Activated naive CD8-positive, alpha-beta T cell treated with anti-CD3 and anti-CD28 coated beads, Interleukin-2, amount 50 U/mL, for 24 hours (primary cell): ENCODE data around the gene ATG2B.

Source experiments
- ATAC-seq: fragments of 150-1000 bp; cut with Tn5 transposase; one replicate; pipeline ENCODE4 v1.10.0; 2021
- DNase-seq: peaks from one replicate; pipeline ENCODE4 v3.0.0; 2021
- H3K27ac Mint-ChIP-seq: one replicate; pipeline ENCODE4 v1.8.0; 2021; ENCODE audit warnings: mild to moderate bottlenecking, mixed read lengths
- H3K27me3 Mint-ChIP-seq: one replicate; pipeline ENCODE4 v1.8.0; 2021; ENCODE audit warnings: mixed read lengths
- H3K36me3 Mint-ChIP-seq: one replicate; pipeline ENCODE4 v1.8.0; 2021; ENCODE audit warnings: low read depth, mixed read lengths
- H3K4me1 Mint-ChIP-seq: one replicate; pipeline ENCODE4 v1.8.0; 2021; ENCODE audit warnings: mixed read lengths
- H3K4me3 Mint-ChIP-seq: one replicate; pipeline ENCODE4 v1.8.0; 2021; ENCODE audit warnings: mild to moderate bottlenecking, moderate library complexity, mixed read lengths
- H3K9me3 Mint-ChIP-seq: one replicate; pipeline ENCODE4 v1.8.0; 2021; ENCODE audit warnings: mixed read lengths

Gene ATG2B

GRCh38 chr14:96264853-96265252 is 98.3 kb downstream of the ATG2B start:
- Mint-ChIP-seq H3K27me3 (peaks cover 11% of the 10 kb centered on the region), H3K36me3 (no peaks in the 10 kb centered on the region), H3K4me3 (no peak overlapping the region), H3K4me1 (no peaks in the 10 kb centered on the region), H3K27ac (no peak overlapping the region), H3K9me3 (no peaks in the 10 kb centered on the region)
- DNase-seq (no peak), ATAC-seq (no peak)

GRCh38 chr14:96264200-96264553 is 99.0 kb downstream of the ATG2B start:
- H3K36me3 Mint-ChIP-seq = no peaks in the 10 kb centered on the region
- no peak for DNase-seq
- no peak overlapping the region for H3K27ac Mint-ChIP-seq
- H3K27me3 Mint-ChIP-seq = peaks cover 17% of the 10 kb centered on the region
- H3K4me1 Mint-ChIP-seq = no peaks in the 10 kb centered on the region
- ATAC-seq = no peak
- no peaks in the 10 kb centered on the region for H3K9me3 Mint-ChIP-seq
- H3K4me3 Mint-ChIP-seq = no peak overlapping the region

- no peak overlapping the region for H3K27ac Mint-ChIP-seq
- no peaks in the 10 kb centered on the region for H3K36me3 Mint-ChIP-seq
- ATAC-seq (no peak), DNase-seq (no peak)
- no peaks in the 10 kb centered on the region for H3K9me3 Mint-ChIP-seq
- H3K4me1 Mint-ChIP-seq = no peaks in the 10 kb centered on the region
- peaks cover 17% of the 10 kb centered on the region for H3K27me3 Mint-ChIP-seq
- no peak overlapping the region for H3K4me3 Mint-ChIP-seq
Observed at GRCh38 chr14:96263347-96264199, 99.6 kb downstream of the ATG2B start.

- no peak overlapping the region for H3K4me3 Mint-ChIP-seq
- no peaks in the 10 kb centered on the region for H3K36me3 Mint-ChIP-seq
- H3K27me3 Mint-ChIP-seq = peaks cover 22% of the 10 kb centered on the region
- no peak overlapping the region for H3K27ac Mint-ChIP-seq
- H3K4me1 Mint-ChIP-seq = no peaks in the 10 kb centered on the region
- no peaks in the 10 kb centered on the region for H3K9me3 Mint-ChIP-seq
- DNase-seq (no peak), ATAC-seq (no peak)
Observed at GRCh38 chr14:96261772-96262655, 101.1 kb downstream of the ATG2B start.

GRCh38 chr14:96261053-96261452 is 102.1 kb downstream of the ATG2B start:
- H3K9me3 Mint-ChIP-seq = no peaks in the 10 kb centered on the region
- no peaks in the 10 kb centered on the region for H3K36me3 Mint-ChIP-seq
- H3K4me1 Mint-ChIP-seq = no peaks in the 10 kb centered on the region
- ATAC-seq = no peak
- H3K4me3 Mint-ChIP-seq = no peak overlapping the region
- peaks cover 27% of the 10 kb centered on the region for H3K27me3 Mint-ChIP-seq
- DNase-seq = no peak
- H3K27ac Mint-ChIP-seq = no peak overlapping the region

GRCh38 chr14:96260341-96260821 is 102.8 kb downstream of the ATG2B start:
- no peak for DNase-seq

GRCh38 chr14:96257900-96258299 is 105.2 kb downstream of the ATG2B start:
- ATAC-seq = no peak
- H3K4me1 Mint-ChIP-seq = no peaks in the 10 kb centered on the region

More at GRCh38 chr14:96260341-96260821, 102.8 kb downstream of the ATG2B start:
- no peak overlapping the region for H3K4me3 Mint-ChIP-seq
- H3K4me1 Mint-ChIP-seq = no peaks in the 10 kb centered on the region
- no peaks in the 10 kb centered on the region for H3K36me3 Mint-ChIP-seq
- H3K9me3 Mint-ChIP-seq = no peaks in the 10 kb centered on the region
- no peak for ATAC-seq
- H3K27me3 Mint-ChIP-seq = peaks cover 27% of the 10 kb centered on the region
- H3K27ac Mint-ChIP-seq = no peak overlapping the region

GRCh38 chr14:96257056-96257455 is 106.1 kb downstream of the ATG2B start:
- DNase-seq (no peak), ATAC-seq (no peak)
- no peak overlapping the region for H3K4me3 Mint-ChIP-seq
- H3K27ac Mint-ChIP-seq = no peak overlapping the region
- H3K27me3 Mint-ChIP-seq = peaks cover 27% of the 10 kb centered on the region
- no peaks in the 10 kb centered on the region for H3K4me1 Mint-ChIP-seq
- no peaks in the 10 kb centered on the region for H3K36me3 Mint-ChIP-seq
- H3K9me3 Mint-ChIP-seq = no peaks in the 10 kb centered on the region

More at GRCh38 chr14:96257900-96258299, 105.2 kb downstream of the ATG2B start:
- no peak for DNase-seq
- Mint-ChIP-seq H3K4me3 (no peak overlapping the region), H3K9me3 (no peaks in the 10 kb centered on the region), H3K27me3 (peaks cover 27% of the 10 kb centered on the region), H3K36me3 (no peaks in the 10 kb centered on the region), H3K27ac (no peak overlapping the region)

GRCh38 chr14:96256407-96256806 is 106.7 kb downstream of the ATG2B start:
- ATAC-seq = no peak
- Mint-ChIP-seq H3K27me3 (peaks cover 27% of the 10 kb centered on the region), H3K4me3 (no peak overlapping the region), H3K36me3 (no peaks in the 10 kb centered on the region), H3K27ac (no peak overlapping the region), H3K9me3 (no peaks in the 10 kb centered on the region), H3K4me1 (no peaks in the 10 kb centered on the region)
- DNase-seq = no peak

GRCh38 chr14:96255501-96256366 is 107.4 kb downstream of the ATG2B start, which contains the start of gene BDKRB1:
Gene BDKRB1, plus strand, starts transcription at chr14:96256210. Its CDS starts 7,473 bp downstream, at chr14:96263683.
- H3K4me1 Mint-ChIP-seq = no peaks in the 10 kb centered on the region
- DNase-seq (no peak), ATAC-seq (no peak)
- no peak within 1 kb of the TSS for H3K27ac Mint-ChIP-seq
- H3K9me3 Mint-ChIP-seq = no peaks in the 10 kb centered on the region
- peaks cover 24% of the 10 kb centered on the region for H3K27me3 Mint-ChIP-seq
- no peaks in the 10 kb centered on the region for H3K36me3 Mint-ChIP-seq
- H3K4me3 Mint-ChIP-seq = no peak within 1 kb of the TSS

GRCh38 chr14:96254687-96255086 is 108.5 kb downstream of the ATG2B start:
- H3K9me3 Mint-ChIP-seq = no peaks in the 10 kb centered on the region
- no peak overlapping the region for H3K27ac Mint-ChIP-seq
- ATAC-seq (no peak), DNase-seq (no peak)
- H3K36me3 Mint-ChIP-seq = no peaks in the 10 kb centered on the region
- H3K4me3 Mint-ChIP-seq = no peak overlapping the region
- no peaks in the 10 kb centered on the region for H3K4me1 Mint-ChIP-seq
- H3K27me3 Mint-ChIP-seq = peaks cover 16% of the 10 kb centered on the region

- H3K36me3 Mint-ChIP-seq = no peaks in the 10 kb centered on the region
- DNase-seq = no peak
Observed at GRCh38 chr14:96252999-96253539, 110.1 kb downstream of the ATG2B start.

GRCh38 chr14:96252323-96252998 is 110.7 kb downstream of the ATG2B start:
- Mint-ChIP-seq H3K9me3 (no peaks in the 10 kb centered on the region), H3K27me3 (peaks cover 12% of the 10 kb centered on the region), H3K27ac (no peak overlapping the region), H3K4me1 (no peaks in the 10 kb centered on the region), H3K36me3 (no peaks in the 10 kb centered on the region), H3K4me3 (no peak overlapping the region)
- no peak for DNase-seq
- no peak for ATAC-seq

More at GRCh38 chr14:96252999-96253539, 110.1 kb downstream of the ATG2B start:
- Mint-ChIP-seq H3K27ac (no peak overlapping the region), H3K4me1 (no peaks in the 10 kb centered on the region), H3K27me3 (peaks cover 12% of the 10 kb centered on the region), H3K4me3 (no peak overlapping the region), H3K9me3 (no peaks in the 10 kb centered on the region)
- ATAC-seq = no peak
